Measurements from ENCODE around the gene ZRANB3. TPM values are rescaled to one million over a fixed set of nuclear protein-coding genes. Genes with fewer than 3 reads are reported as not detected.

Gene ZRANB3
- total RNA-seq, result 8.0 TPM
- polyA plus RNA-seq, result 2.6 TPM
- long read RNA-seq, donor 1, result 0 reads
- long read RNA-seq, donor 2, partial matches to known transcripts, result 86 of 98 reads
- long read RNA-seq, donor 2, other reads (novel, unspliced or antisense), result 12 of 98 reads
- long read RNA-seq, donor 3, result 0 reads
- long read RNA-seq, donor 4, partial matches to known transcripts, result 17 of 17 reads
- long read RNA-seq, donor 4, other reads (novel, unspliced or antisense), result 0 of 17 reads
- long read RNA-seq, donor 5, full-length matches to known transcripts, result 1 of 1 reads
- long read RNA-seq, donor 5, partial matches to known transcripts, result 0 of 1 reads
- long read RNA-seq, donor 5, other reads (novel, unspliced or antisense), result 0 of 1 reads
- long read RNA-seq, donor 6, result 0 reads
- long read RNA-seq, donor 7, partial matches to known transcripts, result 40 of 40 reads
- long read RNA-seq, donor 7, other reads (novel, unspliced or antisense), result 0 of 40 reads
- long read RNA-seq, donor 8, result 0 reads
- long read RNA-seq, donor 9, partial matches to known transcripts, result 5 of 5 reads
- long read RNA-seq, donor 9, other reads (novel, unspliced or antisense), result 0 of 5 reads
- long read RNA-seq, donor 10, partial matches to known transcripts, result 0 of 1 reads
- long read RNA-seq, donor 10, other reads (novel, unspliced or antisense), result 0 of 1 reads

DNA sequence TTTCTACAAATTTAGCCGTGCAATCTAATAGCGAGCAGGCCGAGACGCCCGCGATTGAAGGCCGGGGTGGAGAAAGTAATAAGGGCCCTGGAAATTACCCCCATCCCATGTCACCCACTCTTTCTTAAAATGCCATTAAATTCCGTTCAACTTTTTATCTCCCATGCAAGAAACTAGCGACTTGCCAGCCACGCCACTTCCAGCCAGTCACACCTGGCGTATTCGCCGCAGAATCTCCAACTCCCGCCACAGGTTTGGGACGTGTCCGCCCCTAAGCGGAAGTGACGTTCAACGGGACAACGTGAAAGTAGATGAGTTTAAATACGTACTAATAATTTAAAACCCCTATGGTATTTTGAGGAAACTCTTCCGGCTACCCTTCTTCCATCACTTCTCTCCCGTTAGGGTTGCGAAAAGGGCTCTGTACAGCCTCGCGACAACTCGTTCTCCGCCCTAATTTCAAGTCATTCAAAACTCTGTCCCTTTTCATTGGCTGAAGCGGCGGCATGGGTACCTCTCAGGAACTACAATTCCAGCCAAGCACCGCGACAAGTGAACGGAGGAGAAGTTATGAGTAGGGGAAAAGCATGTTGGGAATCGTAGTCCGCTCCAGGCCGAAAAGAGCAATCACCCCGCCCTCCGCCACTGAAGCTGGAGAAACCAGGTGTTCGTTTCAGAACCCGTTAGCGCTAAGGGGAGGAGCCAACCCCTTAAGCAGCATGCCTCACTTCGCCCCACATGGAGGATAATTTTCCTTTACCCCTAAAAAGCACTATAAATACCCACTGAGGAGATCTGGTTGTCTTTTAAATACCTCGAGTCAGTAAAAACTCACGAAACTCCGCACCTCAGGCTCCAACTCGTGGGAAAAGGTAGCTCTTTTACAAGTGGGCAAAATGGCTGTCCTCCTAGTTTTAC lies at the start of gene ZRANB3:
TSS of gene ZRANB3 (minus strand) at position 906 of the 918 bp plus-strand sequence.
- H3K4me3 ChIP-seq (ENCODE audit: low read length in 2 of 2), result peak within 1 kb of the TSS; percentile 68 to 86
- peaks cover 9 to 18% of the 10 kb centered on the region in 2 donors for H3K4me1 ChIP-seq (ENCODE audit: control insufficient read depth in 2 of 2, insufficient read depth in 2 of 2, low read length in 2 of 2)
- H3K27ac ChIP-seq (ENCODE audit: low read depth in 1 of 2, low read length in 1 of 2), result peak within 1 kb of the TSS; percentile 93 to 97
- under 1% methylated on average over 46 of the region's 46 CpGs for WGBS
- H3K27me3 ChIP-seq (ENCODE audit: control insufficient read depth in 2 of 2, insufficient read depth in 1 of 2, low read length in 1 of 2), result no peaks in the 10 kb centered on the region
- H3K9me3 ChIP-seq (ENCODE audit: control insufficient read depth in 2 of 2, insufficient read depth in 1 of 2, low read length in 1 of 2), result no peaks in the 10 kb centered on the region
- peak; percentile 92 to 99 (median 98) for DNase-seq (ENCODE audit: low read depth in 6 of 9, low spot score in 9 of 9)
- no peaks in the 10 kb centered on the region for H3K36me3 ChIP-seq (ENCODE audit: control insufficient read depth in 2 of 2, insufficient read depth in 2 of 2, low read length in 1 of 2)

DNA sequence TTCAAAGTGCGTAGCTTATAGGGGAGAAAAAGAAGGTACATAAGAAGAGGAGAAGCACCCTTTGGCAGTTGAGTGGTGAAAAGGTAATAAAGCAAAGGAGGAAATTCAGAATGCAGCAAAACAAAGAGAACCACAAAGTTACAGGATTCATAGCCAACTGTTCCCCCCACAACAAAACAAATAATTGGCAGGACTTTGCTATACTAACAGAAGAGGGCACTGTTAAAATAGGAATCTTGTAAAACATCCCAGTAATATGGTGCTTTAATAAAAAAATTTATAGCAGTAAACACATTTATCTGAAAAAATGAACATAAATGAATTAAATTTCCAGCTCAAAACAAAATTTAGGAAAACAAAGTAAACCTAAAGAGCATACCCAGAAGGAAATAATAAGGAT lies 42.6 kb upstream of the ZRANB3 start:
- Histone ChIP-seq H3K36me3 (ENCODE audit: control insufficient read depth in 2 of 2, insufficient read depth in 2 of 2, low read length in 1 of 2) (peaks cover 0 to 7% of the 10 kb centered on the region in 2 donors), H3K9me3 (ENCODE audit: control insufficient read depth in 2 of 2, insufficient read depth in 1 of 2, low read length in 1 of 2) (no peaks in the 10 kb centered on the region), H3K4me1 (ENCODE audit: control insufficient read depth in 2 of 2, insufficient read depth in 2 of 2, low read length in 2 of 2) (no peaks in the 10 kb centered on the region), H3K27me3 (ENCODE audit: control insufficient read depth in 2 of 2, insufficient read depth in 1 of 2, low read length in 1 of 2) (no peaks in the 10 kb centered on the region), H3K27ac (ENCODE audit: low read depth in 1 of 2, low read length in 1 of 2) (no peak overlapping the region), H3K4me3 (ENCODE audit: low read length in 2 of 2) (no peak overlapping the region)
- WGBS, result 98% methylated on average over 1 of the region's 1 CpG
- DNase-seq (ENCODE audit: low read depth in 6 of 9, low spot score in 9 of 9), result peak in 1 of 9 donors; percentile 11

DNA sequence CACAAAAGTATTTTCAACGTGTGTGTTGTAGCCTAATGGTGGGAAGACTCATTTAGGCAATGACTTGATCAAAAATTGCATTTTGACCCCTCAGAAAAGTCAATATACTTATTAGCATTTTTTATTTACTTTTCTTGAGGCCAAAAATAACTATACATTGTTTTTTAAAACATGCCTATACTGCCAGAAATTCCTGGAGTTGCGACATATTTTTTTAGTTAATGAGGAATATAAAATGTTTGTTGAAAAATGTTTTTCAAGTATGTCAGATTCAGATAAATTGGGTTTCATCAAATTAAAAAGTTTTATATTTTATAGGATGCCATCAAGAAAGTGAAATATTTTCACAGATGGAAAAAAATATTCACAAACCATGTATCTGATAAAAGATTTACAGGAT lies 39.9 kb upstream of the ZRANB3 start:
- Histone ChIP-seq H3K4me1 (ENCODE audit: control insufficient read depth in 2 of 2, insufficient read depth in 2 of 2, low read length in 2 of 2) (no peaks in the 10 kb centered on the region), H3K27ac (ENCODE audit: low read depth in 1 of 2, low read length in 1 of 2) (no peak overlapping the region), H3K9me3 (ENCODE audit: control insufficient read depth in 2 of 2, insufficient read depth in 1 of 2, low read length in 1 of 2) (no peaks in the 10 kb centered on the region), H3K36me3 (ENCODE audit: control insufficient read depth in 2 of 2, insufficient read depth in 2 of 2, low read length in 1 of 2) (peaks cover 0 to 14% of the 10 kb centered on the region in 2 donors), H3K27me3 (ENCODE audit: control insufficient read depth in 2 of 2, insufficient read depth in 1 of 2, low read length in 1 of 2) (no peaks in the 10 kb centered on the region), H3K4me3 (ENCODE audit: low read length in 2 of 2) (no peak overlapping the region)
- 98% methylated on average over 2 of the region's 2 CpGs for WGBS
- DNase-seq (ENCODE audit: low read depth in 6 of 9, low spot score in 9 of 9), result no peak

DNA sequence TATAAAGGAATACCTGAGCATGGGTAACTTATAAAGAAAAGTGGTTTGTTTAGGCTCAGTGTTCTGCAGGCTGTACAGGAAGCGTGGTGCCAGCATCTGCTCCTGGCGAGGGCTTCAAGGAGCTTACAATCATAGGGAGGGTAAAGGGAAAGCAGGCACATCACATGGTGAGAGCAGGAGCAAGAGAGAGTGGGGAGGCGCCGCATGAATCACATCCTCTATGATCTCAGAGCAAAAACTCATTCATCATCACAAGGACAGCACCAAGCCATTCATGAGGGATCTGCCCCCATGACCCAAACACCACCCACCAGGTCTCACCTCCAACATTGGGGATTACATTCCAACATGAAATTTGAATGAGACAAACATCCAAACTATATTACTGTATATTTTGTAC lies 32.8 kb upstream of the ZRANB3 start:
- H3K4me3 ChIP-seq (ENCODE audit: low read length in 2 of 2), result no peak overlapping the region
- H3K36me3 ChIP-seq (ENCODE audit: control insufficient read depth in 2 of 2, insufficient read depth in 2 of 2, low read length in 1 of 2), result peaks cover 5 to 10% of the 10 kb centered on the region in 2 donors
- H3K4me1 ChIP-seq (ENCODE audit: control insufficient read depth in 2 of 2, insufficient read depth in 2 of 2, low read length in 2 of 2), result no peaks in the 10 kb centered on the region
- H3K27ac ChIP-seq (ENCODE audit: low read depth in 1 of 2, low read length in 1 of 2), result no peak overlapping the region
- over 99% methylated on average over 4 of the region's 4 CpGs for WGBS
- DNase-seq (ENCODE audit: low read depth in 6 of 9, low spot score in 9 of 9), result no peak
- no peaks in the 10 kb centered on the region for H3K9me3 ChIP-seq (ENCODE audit: control insufficient read depth in 2 of 2, insufficient read depth in 1 of 2, low read length in 1 of 2)
- no peaks in the 10 kb centered on the region for H3K27me3 ChIP-seq (ENCODE audit: control insufficient read depth in 2 of 2, insufficient read depth in 1 of 2, low read length in 1 of 2)

DNA sequence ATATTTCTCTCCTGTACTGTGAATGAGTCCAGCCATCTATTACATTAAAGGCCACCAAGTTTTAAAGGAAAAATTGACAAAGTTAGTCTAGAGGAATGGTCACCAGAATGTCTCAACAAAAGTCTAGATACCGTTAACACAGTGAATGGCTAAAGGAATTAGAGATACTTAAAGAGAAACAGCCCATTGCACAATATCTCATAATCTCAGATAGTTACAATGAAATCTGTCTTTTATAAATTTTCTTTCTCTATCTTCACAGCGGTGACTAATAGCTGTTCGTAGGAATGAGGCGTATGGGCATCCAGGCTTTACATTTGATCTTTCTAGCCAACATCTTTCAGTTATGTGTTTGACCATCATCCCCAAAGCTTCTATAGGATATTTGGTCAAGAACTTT lies 30.9 kb upstream of the ZRANB3 start:
- Histone ChIP-seq H3K27ac (ENCODE audit: low read depth in 1 of 2, low read length in 1 of 2) (no peak overlapping the region), H3K27me3 (ENCODE audit: control insufficient read depth in 2 of 2, insufficient read depth in 1 of 2, low read length in 1 of 2) (no peaks in the 10 kb centered on the region), H3K36me3 (ENCODE audit: control insufficient read depth in 2 of 2, insufficient read depth in 2 of 2, low read length in 1 of 2) (peaks cover 5 to 6% of the 10 kb centered on the region in 2 donors), H3K9me3 (ENCODE audit: control insufficient read depth in 2 of 2, insufficient read depth in 1 of 2, low read length in 1 of 2) (no peaks in the 10 kb centered on the region), H3K4me3 (ENCODE audit: low read length in 2 of 2) (no peak overlapping the region), H3K4me1 (ENCODE audit: control insufficient read depth in 2 of 2, insufficient read depth in 2 of 2, low read length in 2 of 2) (no peaks in the 10 kb centered on the region)
- WGBS, result over 99% methylated on average over 4 of the region's 4 CpGs
- no peak for DNase-seq (ENCODE audit: low read depth in 6 of 9, low spot score in 9 of 9)

DNA sequence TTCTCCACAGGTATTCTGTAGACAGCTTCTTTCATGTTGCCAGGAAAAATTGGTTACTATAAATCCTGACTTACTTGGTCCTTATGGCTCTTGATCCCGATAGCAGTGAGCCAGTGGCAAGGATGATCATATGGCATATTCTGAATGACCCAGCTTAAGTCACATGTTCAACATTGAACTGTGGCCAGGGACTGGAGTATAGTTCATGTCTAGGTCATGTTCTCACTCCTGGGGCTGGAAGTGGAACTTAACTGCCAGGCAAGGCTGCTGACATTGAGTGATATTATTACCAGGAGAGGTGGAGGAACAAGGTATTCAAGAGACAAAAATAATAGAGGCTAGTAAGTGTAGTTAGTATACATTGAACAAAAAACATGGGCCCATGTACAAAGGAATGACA lies 26.5 kb upstream of the ZRANB3 start:
- H3K4me3 ChIP-seq (ENCODE audit: low read length in 2 of 2), result no peak overlapping the region
- H3K27ac ChIP-seq (ENCODE audit: low read depth in 1 of 2, low read length in 1 of 2), result no peak overlapping the region
- H3K27me3 ChIP-seq (ENCODE audit: control insufficient read depth in 2 of 2, insufficient read depth in 1 of 2, low read length in 1 of 2), result no peaks in the 10 kb centered on the region
- no peak for DNase-seq (ENCODE audit: low read depth in 6 of 9, low spot score in 9 of 9)
- H3K36me3 ChIP-seq (ENCODE audit: control insufficient read depth in 2 of 2, insufficient read depth in 2 of 2, low read length in 1 of 2), result peaks cover 3 to 11% of the 10 kb centered on the region in 2 donors
- H3K4me1 ChIP-seq (ENCODE audit: control insufficient read depth in 2 of 2, insufficient read depth in 2 of 2, low read length in 2 of 2), result no peaks in the 10 kb centered on the region
- H3K9me3 ChIP-seq (ENCODE audit: control insufficient read depth in 2 of 2, insufficient read depth in 1 of 2, low read length in 1 of 2), result no peaks in the 10 kb centered on the region
- 93% methylated on average over 1 of the region's 1 CpG for WGBS

DNA sequence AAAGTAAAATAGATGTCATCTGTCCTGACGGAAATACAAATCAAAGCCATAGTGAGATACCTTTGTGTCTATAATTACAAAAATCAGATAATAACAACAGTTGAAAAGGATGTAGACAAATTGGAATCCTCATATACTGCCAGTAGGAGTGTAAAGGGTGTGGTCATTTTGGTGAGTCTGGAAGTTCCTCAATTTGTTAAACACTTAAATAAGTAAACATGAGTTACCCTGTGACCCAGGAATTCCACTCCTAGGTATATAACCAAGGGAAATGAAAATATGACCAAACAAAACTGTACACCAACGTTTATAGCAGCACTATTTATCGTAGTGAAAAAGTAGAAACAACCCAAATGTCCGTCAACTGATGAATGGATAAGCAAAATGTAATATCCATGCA lies 24.3 kb upstream of the ZRANB3 start:
- no peaks in the 10 kb centered on the region for H3K9me3 ChIP-seq (ENCODE audit: control insufficient read depth in 2 of 2, insufficient read depth in 1 of 2, low read length in 1 of 2)

DNA sequence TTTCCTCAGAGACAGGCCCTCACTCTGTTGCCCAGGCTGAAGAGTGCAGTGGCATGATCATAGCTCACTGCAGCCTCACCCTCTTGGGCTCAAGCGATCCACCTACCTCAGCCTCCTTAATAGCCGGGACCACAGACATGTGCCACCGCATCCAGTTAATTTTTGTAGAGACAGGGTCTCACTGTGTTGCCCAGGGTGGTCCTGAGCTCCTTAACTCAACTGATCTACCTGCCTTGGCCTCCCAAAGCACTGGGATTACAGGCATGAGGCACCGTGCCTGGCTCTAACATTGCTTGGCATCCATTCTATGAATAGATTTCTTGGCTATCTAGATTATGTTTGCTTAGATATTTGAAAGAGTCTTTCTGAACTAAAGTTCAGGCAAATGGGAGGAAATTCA lies 21.9 kb upstream of the ZRANB3 start:
- peaks cover 0 to 6% of the 10 kb centered on the region in 2 donors for H3K36me3 ChIP-seq (ENCODE audit: control insufficient read depth in 2 of 2, insufficient read depth in 2 of 2, low read length in 1 of 2)
- 99% methylated on average over 4 of the region's 4 CpGs for WGBS
- no peak overlapping the region for H3K4me3 ChIP-seq (ENCODE audit: low read length in 2 of 2)
- no peaks in the 10 kb centered on the region for H3K9me3 ChIP-seq (ENCODE audit: control insufficient read depth in 2 of 2, insufficient read depth in 1 of 2, low read length in 1 of 2)
- no peak for DNase-seq (ENCODE audit: low read depth in 6 of 9, low spot score in 9 of 9)
- no peaks in the 10 kb centered on the region for H3K4me1 ChIP-seq (ENCODE audit: control insufficient read depth in 2 of 2, insufficient read depth in 2 of 2, low read length in 2 of 2)
- no peak overlapping the region for H3K27ac ChIP-seq (ENCODE audit: low read depth in 1 of 2, low read length in 1 of 2)
- no peaks in the 10 kb centered on the region for H3K27me3 ChIP-seq (ENCODE audit: control insufficient read depth in 2 of 2, insufficient read depth in 1 of 2, low read length in 1 of 2)

More for the DNA sequence above, 24.3 kb upstream of the ZRANB3 start:
- 95% methylated on average over 4 of the region's 4 CpGs for WGBS
- Histone ChIP-seq H3K4me3 (ENCODE audit: low read length in 2 of 2) (no peak overlapping the region), H3K27me3 (ENCODE audit: control insufficient read depth in 2 of 2, insufficient read depth in 1 of 2, low read length in 1 of 2) (no peaks in the 10 kb centered on the region), H3K4me1 (ENCODE audit: control insufficient read depth in 2 of 2, insufficient read depth in 2 of 2, low read length in 2 of 2) (no peaks in the 10 kb centered on the region), H3K36me3 (ENCODE audit: control insufficient read depth in 2 of 2, insufficient read depth in 2 of 2, low read length in 1 of 2) (peaks cover 0 to 6% of the 10 kb centered on the region in 2 donors), H3K27ac (ENCODE audit: low read depth in 1 of 2, low read length in 1 of 2) (no peak overlapping the region)
- no peak for DNase-seq (ENCODE audit: low read depth in 6 of 9, low spot score in 9 of 9)
